ENCODE results near the gene CCR5.

DNA sequence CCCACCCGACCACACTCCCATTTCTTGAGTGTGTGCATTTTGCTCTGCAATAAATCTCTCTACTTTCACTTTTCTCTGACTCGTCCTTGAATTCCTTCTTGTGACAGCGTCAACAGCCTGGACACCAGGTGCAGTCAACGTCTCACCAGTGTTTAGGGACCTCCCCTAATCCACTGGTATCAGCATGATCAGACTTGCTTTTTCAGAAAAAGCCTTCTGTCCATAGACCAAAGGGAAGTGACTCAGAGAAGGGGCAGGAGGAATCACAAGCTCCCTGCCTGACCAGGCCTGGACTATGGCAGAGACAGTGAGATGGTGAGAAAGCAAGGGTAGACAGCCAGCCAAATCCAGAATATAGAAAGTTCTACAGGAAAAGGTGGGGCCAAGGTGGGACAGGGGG lies 15.5 kb downstream of the CCR5 start:
- TF ChIP-seq, protein P1, sequence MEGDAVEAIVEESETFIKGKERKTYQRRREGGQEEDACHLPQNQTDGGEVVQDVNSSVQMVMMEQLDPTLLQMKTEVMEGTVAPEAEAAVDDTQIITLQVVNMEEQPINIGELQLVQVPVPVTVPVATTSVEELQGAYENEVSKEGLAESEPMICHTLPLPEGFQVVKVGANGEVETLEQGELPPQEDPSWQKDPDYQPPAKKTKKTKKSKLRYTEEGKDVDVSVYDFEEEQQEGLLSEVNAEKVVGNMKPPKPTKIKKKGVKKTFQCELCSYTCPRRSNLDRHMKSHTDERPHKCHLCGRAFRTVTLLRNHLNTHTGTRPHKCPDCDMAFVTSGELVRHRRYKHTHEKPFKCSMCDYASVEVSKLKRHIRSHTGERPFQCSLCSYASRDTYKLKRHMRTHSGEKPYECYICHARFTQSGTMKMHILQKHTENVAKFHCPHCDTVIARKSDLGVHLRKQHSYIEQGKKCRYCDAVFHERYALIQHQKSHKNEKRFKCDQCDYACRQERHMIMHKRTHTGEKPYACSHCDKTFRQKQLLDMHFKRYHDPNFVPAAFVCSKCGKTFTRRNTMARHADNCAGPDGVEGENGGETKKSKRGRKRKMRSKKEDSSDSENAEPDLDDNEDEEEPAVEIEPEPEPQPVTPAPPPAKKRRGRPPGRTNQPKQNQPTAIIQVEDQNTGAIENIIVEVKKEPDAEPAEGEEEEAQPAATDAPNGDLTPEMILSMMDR (IDR thresholded peaks at IDR 0.05) = no peak
- no peak for TF ChIP-seq POLR2A (IDR thresholded peaks at IDR 0.05)

Data from breast epithelium (tissue), 3 donors.